GM18907 (cell line): Measurements from ENCODE around the gene TNFRSF11A.

Experiments used
- ATAC-seq: cut with Tn5 transposase; IDR thresholded peaks from one replicate; pipeline ENCODE4 v1.9.1; 2021; ENCODE audit warnings: mild to moderate bottlenecking, moderate library complexity; ENCODE audit not compliant: unreplicated experiment

The TNFRSF11A gene

DNA sequence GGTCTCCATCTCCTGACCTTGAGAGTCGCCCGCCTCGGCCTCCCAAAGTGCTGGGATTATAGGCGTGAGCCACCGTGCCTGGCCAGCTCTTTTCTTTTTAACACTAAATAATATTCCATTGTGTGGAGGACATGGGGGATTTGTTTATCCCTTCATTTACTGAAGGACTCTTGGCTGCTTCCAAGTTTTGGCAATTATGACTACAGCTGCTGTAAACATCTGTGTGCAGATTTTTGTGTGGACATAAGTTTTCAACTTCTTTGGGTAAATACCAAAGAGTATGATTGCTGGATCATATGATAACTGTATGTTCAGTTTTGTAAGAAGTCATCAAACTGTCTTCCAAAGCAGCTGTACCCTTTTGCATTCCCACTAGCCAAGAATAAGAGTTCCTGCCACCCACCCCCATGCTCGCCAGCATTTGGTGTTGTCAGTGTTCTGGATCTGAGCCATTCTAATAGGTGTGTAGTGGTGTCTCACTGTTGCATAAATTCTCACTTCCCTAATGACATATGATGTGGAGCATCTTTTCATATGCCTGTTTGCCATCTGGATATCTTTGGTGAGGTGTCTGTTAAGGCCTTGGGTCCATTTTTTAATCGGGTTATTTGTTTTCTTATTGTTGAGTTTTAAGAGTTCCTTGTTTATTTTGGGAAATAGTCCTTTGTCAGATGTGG is 52.2 kb downstream of the TNFRSF11A start:
- ATAC-seq, result no peak

DNA sequence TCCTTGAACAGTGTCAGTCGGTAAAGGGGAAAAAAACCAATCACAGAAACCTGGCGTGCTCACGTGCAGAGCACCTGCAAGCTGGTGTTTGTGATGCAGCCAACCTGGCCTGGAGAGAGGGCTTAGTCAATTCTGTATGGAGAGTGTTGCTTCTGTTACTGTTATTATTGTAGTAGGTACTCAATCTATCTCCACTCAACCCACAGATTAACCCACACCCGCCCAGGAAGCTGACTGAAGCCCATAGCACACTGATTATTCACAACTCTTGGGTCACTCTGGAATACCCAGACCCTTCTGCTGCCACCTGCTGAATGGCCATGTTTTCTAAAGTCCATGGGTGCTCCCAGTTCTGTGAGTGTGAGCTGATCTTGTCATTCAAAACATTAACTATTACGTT is 53.9 kb downstream of the TNFRSF11A start:
- no peak for ATAC-seq

DNA sequence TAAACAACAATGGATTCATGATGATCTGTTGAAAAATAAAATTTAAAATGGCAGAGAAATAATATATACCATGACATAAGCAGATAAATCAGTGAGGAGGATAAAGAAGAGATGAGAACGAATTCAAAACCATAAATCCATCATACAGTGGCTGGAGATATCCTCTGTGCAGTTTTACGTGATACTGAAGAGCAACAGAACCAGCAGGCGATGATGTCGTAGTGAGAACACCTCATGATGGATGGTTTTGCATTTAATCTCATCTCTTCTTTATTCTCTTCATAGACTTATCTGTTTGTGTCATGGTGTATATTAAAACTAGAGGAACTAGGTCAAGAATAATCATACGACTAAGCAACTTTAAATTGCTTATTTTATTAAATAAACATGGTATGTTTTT is 56.3 kb downstream of the TNFRSF11A start:
- ATAC-seq, result no peak

DNA sequence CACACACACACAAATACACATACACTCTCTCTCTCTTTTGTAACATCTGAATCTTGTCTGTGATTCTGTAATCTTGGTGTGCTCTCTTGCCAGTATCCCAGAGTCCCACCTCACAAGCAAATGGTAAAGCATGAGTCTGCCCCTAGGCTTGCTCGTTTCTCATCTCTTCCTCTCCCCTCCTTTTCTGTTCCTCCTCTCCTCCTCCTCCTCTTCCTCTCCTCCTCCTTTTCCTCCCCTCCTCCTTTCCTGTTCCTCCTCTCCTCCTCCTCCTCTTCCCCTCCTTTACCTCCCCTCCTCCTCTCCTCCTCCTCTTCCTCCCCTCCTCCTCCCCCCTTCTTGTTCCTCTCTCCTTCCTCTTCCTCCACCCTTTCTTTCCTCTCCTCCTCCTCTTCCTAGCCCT is 59.0 kb downstream of the TNFRSF11A start:
- ATAC-seq, result no peak

DNA sequence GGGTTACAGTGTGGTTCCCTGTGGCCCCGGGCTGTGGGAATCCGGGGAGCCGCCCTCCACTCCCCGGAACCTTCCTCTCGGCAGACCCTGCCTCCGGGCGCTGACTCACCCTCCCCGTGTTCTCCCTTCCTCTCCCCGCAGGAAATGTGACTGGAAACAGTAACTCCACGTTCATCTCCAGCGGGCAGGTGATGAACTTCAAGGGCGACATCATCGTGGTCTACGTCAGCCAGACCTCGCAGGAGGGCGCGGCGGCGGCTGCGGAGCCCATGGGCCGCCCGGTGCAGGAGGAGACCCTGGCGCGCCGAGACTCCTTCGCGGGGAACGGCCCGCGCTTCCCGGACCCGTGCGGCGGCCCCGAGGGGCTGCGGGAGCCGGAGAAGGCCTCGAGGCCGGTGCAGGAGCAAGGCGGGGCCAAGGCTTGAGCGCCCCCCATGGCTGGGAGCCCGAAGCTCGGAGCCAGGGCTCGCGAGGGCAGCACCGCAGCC is 59.5 kb downstream of the TNFRSF11A start:
- no peak for ATAC-seq

DNA sequence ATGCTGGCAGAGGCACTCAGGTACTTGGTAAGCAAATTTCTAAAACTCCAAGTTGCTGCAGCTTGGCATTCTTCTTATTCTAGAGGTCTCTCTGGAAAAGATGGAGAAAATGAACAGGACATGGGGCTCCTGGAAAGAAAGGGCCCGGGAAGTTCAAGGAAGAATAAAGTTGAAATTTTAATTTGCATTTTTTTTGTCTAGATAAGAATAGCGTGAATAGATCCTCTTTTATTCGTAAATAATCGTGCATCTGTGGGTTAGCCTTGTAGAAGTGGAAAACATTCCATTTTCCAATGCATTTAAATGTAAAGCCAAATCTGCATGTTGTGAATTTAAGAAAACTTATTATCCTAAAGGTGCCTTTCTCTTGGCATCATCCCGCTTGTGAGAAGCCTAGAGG is 61.0 kb downstream of the TNFRSF11A start:
- no peak for ATAC-seq

DNA sequence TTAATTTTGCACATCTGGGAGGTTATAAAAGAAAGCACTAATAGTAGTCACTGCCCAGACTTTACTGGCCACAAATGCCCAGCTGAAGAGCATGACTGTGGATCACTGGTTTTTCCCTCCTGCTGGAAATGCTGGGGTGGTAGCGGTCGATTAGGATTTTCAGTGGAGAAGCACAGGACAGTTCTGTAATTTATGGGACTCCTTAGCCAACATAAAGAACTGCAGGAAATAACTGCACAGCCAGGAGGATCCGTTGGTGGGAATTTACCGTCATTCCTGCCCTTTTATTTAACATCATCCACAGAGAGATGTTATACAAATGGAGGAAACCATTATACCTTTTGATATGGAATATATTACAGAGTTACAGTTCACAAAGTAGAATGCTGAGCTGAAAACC is 61.5 kb downstream of the TNFRSF11A start:
- no peak for ATAC-seq

DNA sequence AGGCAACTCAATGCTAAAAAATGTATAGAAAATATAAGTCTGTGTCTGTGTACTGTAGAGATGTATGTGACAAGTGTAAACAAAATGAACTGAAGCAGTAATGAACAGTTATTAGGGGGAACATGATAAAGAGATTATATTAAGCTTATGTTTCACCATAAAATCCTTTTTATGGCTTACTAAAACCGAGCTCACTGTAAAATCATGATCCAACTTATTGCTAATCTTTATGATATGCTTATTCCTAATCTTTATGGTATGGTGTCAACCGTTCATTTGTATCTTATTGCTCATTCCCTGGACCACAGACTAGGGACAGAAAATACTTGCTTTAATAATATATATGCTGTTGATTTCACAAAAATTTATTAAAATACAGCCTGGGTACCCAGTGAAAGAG is 62.1 kb downstream of the TNFRSF11A start:
- ATAC-seq, result no peak

DNA sequence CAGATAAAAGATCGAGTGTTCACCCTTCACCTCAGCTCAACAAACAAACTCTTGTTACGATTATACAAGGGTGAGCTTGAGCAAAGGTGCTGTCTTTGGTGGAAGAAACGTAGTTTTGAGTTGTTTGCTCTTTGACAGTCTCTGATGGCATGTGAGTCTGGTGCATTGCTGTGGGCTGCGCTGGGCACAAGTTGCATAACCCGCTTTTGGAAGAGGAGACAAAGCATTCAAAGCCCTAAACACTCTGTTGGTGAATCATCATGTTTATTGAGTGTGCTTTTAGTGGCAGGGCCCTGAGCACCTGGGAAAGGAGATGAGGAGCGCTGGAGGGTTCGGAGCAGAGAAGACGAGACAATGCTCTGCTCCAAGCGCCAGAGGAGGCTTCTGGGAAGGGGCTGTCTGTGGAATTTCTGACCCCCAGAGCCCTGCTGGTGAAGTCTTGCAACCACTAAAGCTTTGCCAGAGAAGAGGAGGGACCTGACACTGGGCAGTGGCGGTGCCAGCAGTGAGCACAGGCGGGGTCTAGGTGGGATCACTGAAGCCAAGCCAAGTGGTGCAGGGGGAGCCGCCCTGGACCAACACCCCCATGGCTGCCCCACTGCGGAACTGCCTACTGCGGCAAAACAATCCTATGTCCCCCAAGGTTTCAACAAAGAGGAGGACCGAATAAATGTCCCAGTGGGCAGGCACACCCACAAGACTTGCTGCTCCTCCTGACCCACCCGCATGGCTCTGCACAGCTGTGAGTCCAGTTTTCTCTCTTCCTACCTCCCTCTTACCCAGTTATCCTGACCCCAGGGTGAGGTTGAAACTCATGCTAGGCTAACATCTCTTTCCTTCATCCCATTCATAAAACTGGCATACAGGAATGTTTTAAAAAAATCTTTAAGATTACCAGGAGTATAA is 64.0 kb downstream of the TNFRSF11A start:
- ATAC-seq, result no peak

DNA sequence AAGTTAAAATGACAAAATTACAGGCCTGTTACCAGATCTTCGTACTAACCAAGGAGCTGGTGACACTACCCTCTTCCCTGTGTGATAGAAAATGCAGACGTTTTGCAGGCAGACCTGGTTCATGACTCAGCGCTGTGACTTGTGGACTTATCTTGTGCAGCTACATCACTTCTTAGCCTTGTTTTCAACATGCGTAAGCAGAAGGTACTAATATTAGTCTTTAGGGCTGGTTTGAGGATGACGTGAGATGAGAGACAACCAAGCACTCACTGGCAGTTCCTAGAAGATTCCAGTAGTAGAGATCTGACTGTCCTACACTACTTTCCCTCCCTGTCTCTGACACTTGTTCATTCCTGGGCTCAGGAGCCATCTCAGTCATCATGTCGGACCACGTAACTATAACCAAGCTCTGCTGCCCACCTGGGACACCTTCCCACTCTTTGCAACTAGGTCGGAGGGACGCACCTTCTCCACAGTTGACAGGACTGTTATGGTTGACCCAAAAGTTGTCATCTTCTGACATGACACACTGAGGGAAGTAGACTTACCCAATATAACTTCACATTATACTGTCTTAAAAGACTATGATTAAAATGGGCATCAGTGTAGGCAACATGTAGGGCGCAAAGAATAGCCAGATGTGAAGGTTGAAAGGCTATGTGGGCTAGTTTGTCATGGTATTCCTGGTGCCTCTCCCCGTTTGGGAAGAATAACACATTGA is 64.8 kb downstream of the TNFRSF11A start:
- ATAC-seq, result no peak

DNA sequence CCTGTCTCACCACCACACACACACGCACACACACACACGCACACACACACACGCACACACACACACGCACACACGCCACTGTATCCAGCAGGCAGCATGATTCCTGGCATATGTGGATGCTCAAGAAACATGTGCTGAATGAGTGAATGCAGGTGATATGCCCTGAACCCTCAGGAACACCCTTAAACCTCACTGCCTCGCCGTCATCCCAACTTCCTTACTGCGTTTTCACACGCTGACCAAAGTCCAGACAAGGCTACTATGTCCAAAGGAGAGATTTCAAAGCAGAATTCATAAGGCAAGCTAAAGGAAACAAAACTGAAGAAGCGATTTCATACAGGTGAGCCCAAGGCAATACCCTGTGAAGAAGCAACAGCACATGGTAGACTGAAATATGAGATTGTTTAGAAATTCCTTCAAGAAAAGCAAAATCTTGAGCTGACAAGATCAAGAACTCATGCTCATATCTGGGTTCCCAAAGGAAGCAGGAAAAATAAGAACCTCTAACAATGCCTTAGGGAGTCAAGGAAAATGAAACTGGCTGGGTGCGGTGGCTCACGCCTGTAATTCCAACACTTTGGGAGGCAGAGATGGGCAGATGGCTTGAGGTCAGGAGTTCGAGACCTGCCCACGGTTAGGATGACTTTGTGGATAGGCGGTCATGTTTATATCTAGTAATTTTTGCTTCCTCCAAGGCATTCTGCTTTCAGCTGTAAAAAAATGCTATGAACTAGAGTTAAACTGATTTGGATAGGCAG is 69.1 kb downstream of the TNFRSF11A start:
- ATAC-seq, result no peak

DNA sequence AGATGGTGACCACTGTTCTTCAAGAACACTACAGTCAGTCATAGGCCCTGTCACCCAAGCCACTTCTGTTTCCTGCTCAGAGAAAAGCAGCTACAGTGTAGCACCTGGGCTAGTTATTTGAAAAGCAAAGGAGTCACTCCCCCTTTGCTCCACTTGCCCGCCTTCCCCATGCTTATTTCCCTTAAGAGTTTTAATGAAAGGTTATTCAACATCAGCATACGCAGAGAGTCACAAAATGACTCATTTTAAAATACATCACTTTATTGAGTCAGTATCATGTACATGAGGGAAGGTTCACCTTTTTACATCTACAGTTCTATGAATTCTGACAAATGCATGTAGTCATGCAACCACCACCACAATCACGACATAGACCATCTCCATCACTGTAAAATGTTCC is 71.3 kb downstream of the TNFRSF11A start:
- ATAC-seq, result no peak

DNA sequence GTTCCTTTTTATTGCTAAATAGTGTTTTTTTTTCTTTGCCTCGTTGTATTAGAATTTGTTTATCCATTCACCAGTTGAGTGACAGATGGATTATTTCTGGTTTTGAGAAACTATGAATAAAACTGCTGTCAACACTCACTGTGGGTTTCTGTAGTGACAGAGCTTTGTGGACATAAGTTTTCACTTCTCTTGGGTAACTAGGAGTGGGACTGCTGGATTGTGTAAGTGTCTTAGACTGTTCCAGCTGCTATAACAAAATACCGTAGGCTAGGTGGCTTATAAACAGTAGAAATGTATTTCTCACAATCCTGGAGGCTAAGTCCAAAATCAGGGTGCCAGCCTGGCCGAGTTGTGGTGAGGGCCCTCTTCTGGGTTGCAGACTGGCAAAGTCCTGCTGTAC is 71.9 kb downstream of the TNFRSF11A start:
- no peak for ATAC-seq

DNA sequence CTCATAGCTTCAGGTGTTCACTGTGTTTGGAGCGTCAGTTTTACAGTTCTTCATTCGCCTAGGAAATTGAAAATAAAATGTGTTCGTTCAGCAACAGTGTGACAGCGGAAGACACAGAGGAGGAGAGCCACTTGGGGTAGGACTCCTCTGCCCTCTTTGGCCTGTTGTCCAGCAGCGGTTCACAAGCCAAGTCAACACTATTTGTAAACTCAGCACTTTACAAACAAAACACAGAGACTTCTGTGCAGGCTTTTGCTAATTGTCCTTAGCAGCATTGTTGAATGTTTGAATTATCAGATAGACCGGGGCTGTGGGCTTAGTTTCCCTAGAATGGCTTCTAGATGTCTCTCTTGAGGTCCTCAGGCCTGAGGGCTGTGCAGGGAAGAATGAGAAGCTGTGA is 73.2 kb downstream of the TNFRSF11A start:
- no peak for ATAC-seq

DNA sequence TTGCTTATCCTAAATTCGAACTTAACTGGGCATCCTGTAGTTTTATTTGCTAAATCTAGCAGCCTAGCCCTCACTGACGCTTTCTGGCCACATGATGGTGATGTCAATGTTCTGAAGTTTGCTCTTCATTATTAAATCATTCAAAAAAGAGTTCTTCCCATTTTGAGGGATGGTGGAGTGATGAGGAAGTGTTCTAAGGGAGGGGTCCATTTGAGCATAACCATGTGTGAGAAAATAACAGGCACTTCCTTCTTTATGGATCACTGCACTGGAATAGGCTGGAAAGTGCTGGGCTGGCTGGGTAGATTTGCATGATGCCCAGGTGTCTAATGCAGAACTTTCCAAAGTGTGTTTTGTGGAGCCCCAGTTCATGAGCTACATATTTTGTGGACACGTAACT is 74.2 kb downstream of the TNFRSF11A start:
- no peak for ATAC-seq

DNA sequence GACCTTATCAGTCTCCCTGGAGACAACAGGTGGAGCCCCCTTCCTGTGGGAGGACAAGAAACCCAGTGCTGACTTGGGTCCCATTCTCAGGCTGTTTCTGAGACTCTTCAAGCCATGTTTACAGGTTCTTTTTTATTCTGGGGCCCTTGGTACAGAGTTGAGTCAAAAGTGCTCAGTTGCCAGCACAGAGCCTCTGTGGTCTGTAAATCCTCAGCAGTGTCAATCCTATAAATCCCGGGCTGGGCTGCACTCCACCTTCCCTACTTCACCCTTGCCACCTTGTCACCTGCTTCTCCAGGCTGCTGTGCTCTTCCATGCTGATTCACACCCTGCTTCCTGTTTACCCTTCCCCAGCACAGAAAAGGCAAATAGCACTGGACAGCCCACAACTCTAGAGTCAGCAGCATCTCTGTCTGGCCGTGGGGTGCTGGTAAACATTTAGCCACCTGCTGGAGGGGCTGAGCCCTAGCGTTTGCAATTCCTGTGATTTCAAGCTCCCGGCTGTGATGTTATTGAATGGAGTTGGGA is 74.7 kb downstream of the TNFRSF11A start:
- ATAC-seq, result peak; percentile 76

DNA sequence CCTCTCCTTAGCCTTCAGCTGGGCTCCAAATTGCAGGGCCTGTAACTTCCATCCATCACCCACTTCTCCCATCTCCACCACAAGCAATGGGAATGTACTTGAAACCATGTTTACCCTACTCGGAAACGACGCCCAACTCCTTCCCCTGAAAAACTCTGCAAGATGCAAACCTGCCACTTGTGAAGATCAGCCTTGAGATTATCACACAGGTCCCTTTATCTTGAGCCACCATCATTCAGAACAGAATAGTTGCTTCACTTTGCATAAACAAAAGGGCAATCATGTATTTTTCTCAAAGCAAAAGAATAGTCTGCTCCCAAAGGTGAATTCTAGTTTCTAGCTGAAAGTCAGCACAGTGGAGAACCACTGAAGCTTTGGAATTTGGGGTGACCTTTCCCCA is 75.8 kb downstream of the TNFRSF11A start:
- ATAC-seq, result no peak

DNA sequence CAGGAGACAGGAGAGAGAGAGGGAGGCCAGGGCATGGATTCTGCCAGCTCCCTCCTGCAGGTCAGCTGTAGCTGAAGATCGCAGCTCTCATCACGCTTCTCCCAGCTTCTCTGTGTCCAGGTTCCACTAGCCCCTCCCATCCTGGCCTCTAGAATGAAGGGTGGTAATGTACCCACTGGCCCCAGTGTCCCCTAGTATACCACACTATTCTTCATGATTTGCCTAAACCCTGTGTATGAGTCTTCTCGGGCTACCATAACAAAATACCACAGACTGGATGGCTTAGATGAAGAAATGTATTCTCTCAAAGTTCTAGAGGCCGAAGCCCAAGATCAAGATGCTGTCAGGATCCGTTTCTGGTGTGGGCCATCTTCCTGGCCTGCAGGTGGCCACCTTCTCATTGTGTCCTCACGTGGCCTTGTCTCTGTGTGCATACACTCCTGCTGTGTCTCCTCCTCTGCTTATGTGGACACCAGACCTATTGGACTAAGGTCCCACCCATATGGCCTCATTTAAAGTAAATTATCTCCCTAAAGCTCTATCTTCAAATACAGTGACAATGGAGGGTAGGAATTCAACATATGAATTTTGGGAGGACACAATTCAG is 77.3 kb downstream of the TNFRSF11A start:
- no peak for ATAC-seq

DNA sequence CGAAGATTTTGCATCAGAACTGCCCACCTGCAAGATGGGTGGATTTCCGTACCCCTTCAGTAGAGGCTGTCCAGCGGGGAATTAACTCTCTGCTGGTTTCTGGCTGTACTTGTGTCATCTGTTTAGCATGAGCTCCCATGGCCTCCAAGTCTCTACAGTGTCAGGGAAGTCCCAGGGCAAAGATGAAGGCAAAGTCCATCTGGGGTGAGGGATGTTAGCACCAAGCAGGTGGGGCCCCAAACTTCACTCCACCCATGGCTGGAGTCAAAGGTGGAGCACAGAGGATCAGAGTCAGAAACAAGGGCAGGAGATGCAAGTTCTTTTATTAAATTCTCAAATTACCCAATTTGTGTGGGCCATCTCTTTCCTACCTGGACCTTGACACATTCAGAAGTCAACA is 78.0 kb downstream of the TNFRSF11A start:
- ATAC-seq, result no peak

DNA sequence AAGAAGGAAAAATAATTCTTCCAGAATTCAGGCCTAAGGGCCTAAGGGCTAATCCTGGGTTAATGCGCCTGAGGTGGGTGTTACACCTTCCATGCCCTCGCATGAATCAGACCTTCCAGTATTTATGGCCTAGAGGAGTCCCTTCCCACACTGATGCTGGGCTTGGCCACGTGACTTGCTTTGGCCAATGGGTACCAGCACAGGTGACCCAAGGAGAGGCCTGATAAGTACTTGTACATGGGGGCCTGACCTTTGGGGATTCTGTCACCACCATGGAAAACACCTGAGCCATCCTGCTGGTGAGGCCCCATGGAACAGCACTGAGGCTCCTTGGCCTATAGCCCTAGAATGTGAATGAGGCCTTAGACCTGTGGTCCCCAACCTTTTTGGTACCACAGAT is 79.8 kb downstream of the TNFRSF11A start:
- ATAC-seq, result no peak
